Heart right ventricle (tissue), 16 donors: ENCODE results near the gene KLHL13. TPM values are rescaled to one million over a fixed set of nuclear protein-coding genes. Genes with fewer than 3 reads are reported as not detected.
"Not testable (repeated sequence)": the region's sequence is repeated elsewhere in the genome, so short reads cannot be mapped to it uniquely, and the experiment has no call there.

Source experiments
- ATAC-seq, 8 donors: fragments of 200-7000 bp; cut with Tn5 transposase; one replicate each; pipeline ENCODE4 v1.9.1; 2020; ENCODE audit warnings: mild to moderate bottlenecking in 8 of 8, moderate library complexity in 8 of 8, moderate number of reproducible peaks in 1 of 8
- DNase-seq, 2 donors: peaks; one replicate each; pipeline ENCODE4 v3.0.0-alpha.2; 2020
- H3K27ac ChIP-seq, 10 donors: fragments of 200-600 bp; sonication (generic) in 2 of 10; one replicate each; pipeline versions ENCODE4 v1.5.0 to v1.8.0; 2020 to 2022; ENCODE audit warnings: mild to moderate bottlenecking in 3 of 10
- H3K27me3 ChIP-seq, 7 donors: fragments of 200-600 bp; one replicate each; pipeline ENCODE4 v1.8.0; 2021 to 2022; ENCODE audit warnings: mild to moderate bottlenecking in 2 of 7
- H3K36me3 ChIP-seq, 9 donors: fragments of 200-600 bp; sonication (generic) in 1 of 9; one replicate each; pipeline versions ENCODE4 v1.5.0 to v1.8.0; 2020 to 2022; ENCODE audit warnings: mild to moderate bottlenecking in 2 of 9
- H3K4me1 ChIP-seq, 9 donors: fragments of 200-600 bp; sonication (generic) in 1 of 9; one replicate each; pipeline versions ENCODE4 v1.5.0 to v1.8.0; 2020 to 2022; ENCODE audit warnings: mild to moderate bottlenecking in 4 of 9
- H3K4me3 ChIP-seq, 10 donors: fragments of 200-600 bp; sonication (generic) in 2 of 10; one replicate each; pipeline versions ENCODE4 v1.5.0 to v1.8.0; 2020 to 2022; ENCODE audit warnings: mild to moderate bottlenecking in 7 of 10, moderate library complexity in 2 of 10
- H3K9me3 ChIP-seq, 11 donors: fragments of 200-600 bp in 10 of 11; sonication (generic) in 2 of 11; one replicate each; pipeline versions ENCODE4 v1.5.0 to v1.8.0; 2013 to 2022; ENCODE audit warnings: mild to moderate bottlenecking in 2 of 11, control low read depth in 1 of 11, moderate library complexity in 1 of 11
- WGBS, 2 donors: extraction: QIAGEN DNeasy Blood & Tissue Kit; methylation state at CpG; one replicate each; pipeline ENCODE4 v1.1.7; 2013; ENCODE audit warnings: inconsistent platforms in 1 of 2; 5-methylcytosine and 5-hydroxymethylcytosine counted together
- intact Hi-C, 10 donors: fragments of 100-400 bp; cut with DNase I; formaldehyde crosslinking; loops; one replicate each; pipeline versions ENCODE4 v1.11.1 to v1.14.2; 2022
- polyA plus RNA-seq, 2 donors: library from polyadenylated mRNA; stranded (reverse); fragments of 200-250 nt; gene quantifications; one replicate each; pipeline ENCODE4 v1.2.3, GENCODE V29; 2013
- total RNA-seq, 10 donors: library from RNA; stranded (reverse); fragmentation: NEBNext Ultra II Directional in 3 of 10; extraction: Animal tissue kit (Norgen Biotek cat#: 25700) in 3 of 10; gene quantifications; one replicate each; pipeline versions ENCODE4 v1.2.1 to v1.2.4, GENCODE V29; 2021 to 2023
- TF ChIP-seq, protein P1 (sequence below), 9 donors: fragments of 200-600 bp; sonication (generic) in 2 of 9; IDR thresholded peaks; one replicate each; pipeline versions ENCODE4 v1.5.0 to v1.8.0; 2021 to 2022; ENCODE audit warnings: antibody characterized with exemption in 9 of 9, mild to moderate bottlenecking in 5 of 9, moderate library complexity in 1 of 9
- donor health status: Arrhythmogenic right ventricular cardiomyopathy.
- donor health status: ischemic (EF 13 %, LVEDD 7.1; RV severe dilation, severe dysfunction).
- donor health status: healthy with polysubstance abuse.
- donor health status: DM: no; HTN: yes; CAD: no.
- donor health status: DM: no; HTN: no; CAD: no.
- donor health status: ischemic (EF 25% LVEDD 6.9; RV normal size, moderate dysfunction).
- donor health status: ischemic (EF 25% LVEDD 5.7; RV mildly dilated, moderate dysfunction).
- donor health status: healthy.
- donor health status: DM: yes; HTN: yes; CAD: no.
- donor health status: Ischemic cardiomyopathy.
- donor health status: ischemic (EF 35%, LVEDD 5.7; RV mildly dilated, moderate dysfunction).
- donor health status: nonischemic (EF 11% LVEDD 7.7; RV severe dilation, severe dysfunction).
- donor health status: DM: yes; HTN: yes; CAD: no.
- donor health status: PGD.
- donor health status: ischemic (EF 29% LVEDD 5.4; RV normal size, mild dysfunction).
- donor health status: nonischemic (EF 23%, LVEDD 6.1; RV moderate dilation, normal function).

The KLHL13 gene
- total and polyA plus RNA-seq, 12 donors: 2.0 to 18.9 (median 10.1) TPM

DNA sequence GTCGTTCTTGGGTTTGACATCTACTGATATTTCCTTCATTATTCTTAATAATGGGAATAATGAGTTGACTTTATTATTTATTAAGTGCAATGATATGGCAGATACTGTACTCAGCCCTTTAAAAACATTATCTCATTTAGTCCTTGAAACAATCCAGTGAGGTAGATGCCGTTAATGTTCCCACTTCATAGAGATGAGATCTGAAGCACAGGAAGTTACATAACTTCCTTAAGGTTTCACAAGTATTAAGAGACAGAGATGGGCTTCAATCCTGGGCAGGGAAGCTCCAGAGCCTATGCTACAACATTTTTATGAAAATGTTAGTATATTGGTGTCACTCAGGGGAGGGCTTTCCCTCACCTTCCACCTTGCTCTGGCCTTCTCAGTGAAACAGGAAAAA, 9.7 kb upstream of the KLHL13 start:
- no peak for DNase-seq
- H3K36me3 ChIP-seq: no peaks in the 10 kb centered on the region
- no peak for ATAC-seq
- 52 to 60% methylated on average over 2 of the region's 2 CpGs for WGBS, 2 donors
- no peaks in the 10 kb centered on the region for H3K9me3 ChIP-seq
- no peaks in the 10 kb centered on the region for H3K27me3 ChIP-seq
- TF ChIP-seq, protein P1, sequence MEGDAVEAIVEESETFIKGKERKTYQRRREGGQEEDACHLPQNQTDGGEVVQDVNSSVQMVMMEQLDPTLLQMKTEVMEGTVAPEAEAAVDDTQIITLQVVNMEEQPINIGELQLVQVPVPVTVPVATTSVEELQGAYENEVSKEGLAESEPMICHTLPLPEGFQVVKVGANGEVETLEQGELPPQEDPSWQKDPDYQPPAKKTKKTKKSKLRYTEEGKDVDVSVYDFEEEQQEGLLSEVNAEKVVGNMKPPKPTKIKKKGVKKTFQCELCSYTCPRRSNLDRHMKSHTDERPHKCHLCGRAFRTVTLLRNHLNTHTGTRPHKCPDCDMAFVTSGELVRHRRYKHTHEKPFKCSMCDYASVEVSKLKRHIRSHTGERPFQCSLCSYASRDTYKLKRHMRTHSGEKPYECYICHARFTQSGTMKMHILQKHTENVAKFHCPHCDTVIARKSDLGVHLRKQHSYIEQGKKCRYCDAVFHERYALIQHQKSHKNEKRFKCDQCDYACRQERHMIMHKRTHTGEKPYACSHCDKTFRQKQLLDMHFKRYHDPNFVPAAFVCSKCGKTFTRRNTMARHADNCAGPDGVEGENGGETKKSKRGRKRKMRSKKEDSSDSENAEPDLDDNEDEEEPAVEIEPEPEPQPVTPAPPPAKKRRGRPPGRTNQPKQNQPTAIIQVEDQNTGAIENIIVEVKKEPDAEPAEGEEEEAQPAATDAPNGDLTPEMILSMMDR (IDR thresholded peaks at IDR 0.05): no peak
- no peaks in the 10 kb centered on the region for H3K4me1 ChIP-seq
- no peak overlapping the region for H3K4me3 ChIP-seq
- intact Hi-C loops: no loop called here
- H3K27ac ChIP-seq: no peak overlapping the region

DNA sequence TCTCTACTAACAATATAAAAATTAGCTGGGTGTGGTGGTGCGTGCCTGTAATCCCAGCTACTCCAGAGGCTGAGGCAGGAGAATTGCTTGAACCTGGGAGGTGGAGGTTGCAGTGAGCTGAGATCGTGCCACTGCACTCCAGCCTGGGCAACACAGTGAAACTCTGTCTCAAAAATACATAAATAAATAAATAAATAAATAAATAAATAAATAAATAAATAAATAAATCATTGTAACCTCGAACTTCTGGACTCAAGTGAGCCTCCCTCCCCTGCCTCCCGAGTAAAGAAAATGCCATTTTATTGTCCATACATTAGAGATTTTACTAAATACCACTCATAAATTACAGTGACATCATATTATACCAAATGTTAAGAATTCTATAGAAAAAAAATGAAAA, 7.6 kb upstream of the KLHL13 start:
- H3K36me3 ChIP-seq, H3K4me3 ChIP-seq, intact Hi-C loops, DNase-seq, H3K9me3 ChIP-seq, ATAC-seq, H3K27ac ChIP-seq, H3K4me1 ChIP-seq, H3K27me3 ChIP-seq: not testable (repeated sequence)
- WGBS, 2 donors: 95% methylated on average over 4 of the region's 4 CpGs

DNA sequence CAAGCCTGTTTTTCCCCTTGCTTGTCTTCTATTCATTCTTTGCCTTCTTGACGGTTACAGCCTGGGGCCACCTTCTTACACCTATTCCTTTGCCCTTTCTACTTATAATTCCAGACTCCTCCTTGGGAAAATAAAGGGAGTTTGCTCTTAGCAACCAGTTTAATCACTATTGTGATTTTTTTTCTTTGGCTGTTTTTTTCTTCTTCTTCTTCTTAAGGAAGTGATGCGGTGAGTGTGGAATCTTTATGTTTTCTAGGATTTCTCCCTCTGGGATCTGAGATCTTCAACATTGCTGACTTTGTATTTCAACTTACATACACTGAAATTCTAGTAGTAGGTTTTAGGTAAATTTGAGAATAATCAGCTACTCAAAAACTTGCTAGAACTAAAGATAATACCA, 1.1 kb upstream of the KLHL13 start:
- H3K27ac ChIP-seq: peak overlapping the region in 2 of 10 donors; percentile 82 to 84
- WGBS, 2 donors: 71 to 87% methylated on average over 2 of the region's 2 CpGs
- H3K4me3 ChIP-seq: peak overlapping the region in 1 of 10 donors; percentile 64
- DNase-seq (no peak), ATAC-seq (no peak)
- peaks cover 0 to 7% (median 0%) of the 10 kb centered on the region in 9 donors for H3K4me1 ChIP-seq
- peaks cover 0 to 26% (median 0%) of the 10 kb centered on the region in 7 donors for H3K27me3 ChIP-seq
- H3K9me3 ChIP-seq: no peaks in the 10 kb centered on the region
- no peaks in the 10 kb centered on the region for H3K36me3 ChIP-seq
- intact Hi-C loops: loop anchor here in 3 of 10 donors (10.0 kb wide), 2 partner anchors 107 to 113 kb away; no protein-coding TSS in a partner anchor
- TF ChIP-seq, protein P1 (IDR thresholded peaks at IDR 0.05): no peak

DNA sequence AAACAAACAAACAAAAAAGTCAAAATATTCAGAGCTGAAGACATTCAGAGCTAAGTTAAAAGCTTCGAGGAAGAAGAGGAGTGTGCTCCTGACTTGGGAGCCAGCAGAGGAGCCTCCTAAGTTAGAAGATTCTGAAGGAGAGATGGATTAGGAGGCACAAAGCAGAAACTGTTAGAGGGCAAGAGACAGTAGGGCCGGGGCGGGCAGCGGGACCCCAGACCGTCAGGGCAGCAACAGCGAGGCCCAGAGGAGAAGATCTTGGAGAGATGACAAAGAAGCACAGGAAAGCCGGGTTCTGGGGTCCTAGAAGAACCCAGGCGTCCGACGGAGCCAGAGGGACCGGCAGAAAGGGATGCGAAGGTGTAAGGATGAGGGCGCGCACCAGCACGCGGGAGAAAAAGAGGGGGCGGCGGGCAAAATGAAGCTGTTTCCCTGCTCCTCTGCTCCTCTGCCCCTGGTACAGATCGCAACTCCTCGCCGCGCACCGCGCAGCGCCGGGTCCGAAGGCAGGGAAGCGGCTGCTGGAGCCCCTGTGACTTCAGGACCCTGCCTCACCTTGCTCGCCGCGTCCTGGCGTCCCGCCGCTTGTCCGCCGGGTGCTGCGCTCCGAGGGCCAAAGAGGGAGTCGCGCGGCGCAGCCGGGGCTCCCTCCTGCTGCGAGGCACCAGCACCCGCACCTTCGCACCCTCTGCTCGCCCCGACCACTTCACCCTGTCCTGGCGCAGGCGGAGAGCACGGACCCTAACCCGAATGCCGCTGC, 477 bp downstream of the KLHL13 start:
- intact Hi-C loops: loop anchor here in 3 of 10 donors (10.0 kb wide), 2 partner anchors 109 to 111 kb away; no protein-coding TSS in a partner anchor
- ATAC-seq: peak; percentile 57 to 81 (median 74)

More for the DNA sequence above, 477 bp downstream of the KLHL13 start:
- Histone ChIP-seq H3K36me3 (no peaks in the 10 kb centered on the region), H3K4me1 (peaks cover 0 to 7% (median 0%) of the 10 kb centered on the region in 9 donors), H3K4me3 (peak overlapping the region; percentile 32 to 66 (median 60)), H3K9me3 (no peaks in the 10 kb centered on the region), H3K27ac (peak overlapping the region; percentile 21 to 84 (median 73)), H3K27me3 (peaks cover 0 to 26% (median 0%) of the 10 kb centered on the region in 7 donors)
- WGBS, 2 donors: 2% methylated on average over 30 to 48 of the region's 53 CpGs
- TF ChIP-seq, protein P1 (IDR thresholded peaks at IDR 0.05): no peak
- DNase-seq: peak; percentile 5 to 21
